Measurements from ENCODE around the gene MB. TPM values are rescaled to one million over a fixed set of nuclear protein-coding genes. Genes with fewer than 3 reads are reported as not detected.

MB gene
- polyA plus RNA-seq, 1 donor (not counting 4 experiments of a cell fraction or from before 2014, with no cell fraction given): not detected

DNA sequence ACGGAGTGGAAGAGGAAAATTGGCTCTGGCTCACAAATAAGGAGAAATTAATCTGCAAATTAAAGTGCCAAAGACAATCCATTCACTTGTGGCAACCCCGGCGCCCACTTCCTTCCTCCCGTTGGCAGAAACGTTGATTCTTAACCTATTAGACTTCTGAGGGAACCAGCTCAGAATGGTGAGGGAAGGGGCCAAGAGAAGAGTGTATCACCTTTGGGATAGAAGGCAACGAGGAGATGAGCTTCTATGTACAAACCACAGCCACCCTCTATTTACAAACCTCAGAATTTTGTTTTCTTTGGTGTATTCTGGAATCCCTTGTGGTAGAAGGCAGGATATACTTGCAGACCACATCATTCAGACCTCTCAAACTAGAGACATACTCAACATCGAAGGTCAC lies 1.1 kb downstream of the MB start:
- H3K4me2 ChIP-seq (ENCODE audit: control insufficient read depth, extremely low read depth, insufficient read depth, low read depth, low read length): no peak overlapping the region
- no peak overlapping the region for H3K4me3 ChIP-seq (ENCODE audit: control insufficient read depth in 2 of 3, extremely low read depth in 1 of 3, insufficient read depth in 2 of 3, low read depth in 1 of 3, low read length in 3 of 3)
- H2AFZ ChIP-seq (ENCODE audit: control insufficient read depth, low read length): no peak overlapping the region
- TF ChIP-seq EZH2 (IDR thresholded peaks at IDR 0.05; ENCODE audit: low read length): no peak
- TF ChIP-seq, protein P1, sequence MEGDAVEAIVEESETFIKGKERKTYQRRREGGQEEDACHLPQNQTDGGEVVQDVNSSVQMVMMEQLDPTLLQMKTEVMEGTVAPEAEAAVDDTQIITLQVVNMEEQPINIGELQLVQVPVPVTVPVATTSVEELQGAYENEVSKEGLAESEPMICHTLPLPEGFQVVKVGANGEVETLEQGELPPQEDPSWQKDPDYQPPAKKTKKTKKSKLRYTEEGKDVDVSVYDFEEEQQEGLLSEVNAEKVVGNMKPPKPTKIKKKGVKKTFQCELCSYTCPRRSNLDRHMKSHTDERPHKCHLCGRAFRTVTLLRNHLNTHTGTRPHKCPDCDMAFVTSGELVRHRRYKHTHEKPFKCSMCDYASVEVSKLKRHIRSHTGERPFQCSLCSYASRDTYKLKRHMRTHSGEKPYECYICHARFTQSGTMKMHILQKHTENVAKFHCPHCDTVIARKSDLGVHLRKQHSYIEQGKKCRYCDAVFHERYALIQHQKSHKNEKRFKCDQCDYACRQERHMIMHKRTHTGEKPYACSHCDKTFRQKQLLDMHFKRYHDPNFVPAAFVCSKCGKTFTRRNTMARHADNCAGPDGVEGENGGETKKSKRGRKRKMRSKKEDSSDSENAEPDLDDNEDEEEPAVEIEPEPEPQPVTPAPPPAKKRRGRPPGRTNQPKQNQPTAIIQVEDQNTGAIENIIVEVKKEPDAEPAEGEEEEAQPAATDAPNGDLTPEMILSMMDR (optimal IDR thresholded peaks at IDR 0.05 in 1 of 3, IDR thresholded peaks at IDR 0.05 in 1 of 3, conservative IDR thresholded peaks at IDR 0.05 in 1 of 3; ENCODE audit: extremely low read depth in 1 of 3, insufficient read depth in 2 of 3, low read length in 3 of 3): no peak
- dilution Hi-C loops (cut with MboI; ENCODE audit: extremely low pct_ligation_motif_present, low sequenced_read_pairs): no loop called here
- no peaks in the 10 kb centered on the region for H3K9me1 ChIP-seq (ENCODE audit: control insufficient read depth, extremely low read depth, insufficient read depth, low read length)
- peaks cover 6% of the 10 kb centered on the region for H3K4me1 ChIP-seq (ENCODE audit: control insufficient read depth, extremely low read depth, insufficient read depth, low read length)
- FAIRE-seq (no peak), DNase-seq (ENCODE audit: low read depth, low spot score) (no peak)
- no peaks in the 10 kb centered on the region for H3K79me2 ChIP-seq (ENCODE audit: control insufficient read depth, insufficient read depth, low read length)
- no peaks in the 10 kb centered on the region for H3K9me3 ChIP-seq (ENCODE audit: control insufficient read depth, low read depth, low read length)
- no peak overlapping the region for H3K9ac ChIP-seq (ENCODE audit: control insufficient read depth, extremely low read depth, insufficient read depth, low read length)
- H3K27ac ChIP-seq (ENCODE audit: control insufficient read depth, insufficient read depth, low read length): no peak overlapping the region
- no peaks in the 10 kb centered on the region for H4K20me1 ChIP-seq (ENCODE audit: control insufficient read depth, extremely low read depth, insufficient read depth, low read length)
- H3K27me3 ChIP-seq (ENCODE audit: control insufficient read depth, extremely low read depth, insufficient read depth, low read length): peaks cover 8% of the 10 kb centered on the region
- H3K36me3 ChIP-seq (ENCODE audit: control insufficient read depth in 2 of 2, extremely low read depth in 1 of 2, insufficient read depth in 2 of 2, low read length in 2 of 2): no peaks in the 10 kb centered on the region

DNA sequence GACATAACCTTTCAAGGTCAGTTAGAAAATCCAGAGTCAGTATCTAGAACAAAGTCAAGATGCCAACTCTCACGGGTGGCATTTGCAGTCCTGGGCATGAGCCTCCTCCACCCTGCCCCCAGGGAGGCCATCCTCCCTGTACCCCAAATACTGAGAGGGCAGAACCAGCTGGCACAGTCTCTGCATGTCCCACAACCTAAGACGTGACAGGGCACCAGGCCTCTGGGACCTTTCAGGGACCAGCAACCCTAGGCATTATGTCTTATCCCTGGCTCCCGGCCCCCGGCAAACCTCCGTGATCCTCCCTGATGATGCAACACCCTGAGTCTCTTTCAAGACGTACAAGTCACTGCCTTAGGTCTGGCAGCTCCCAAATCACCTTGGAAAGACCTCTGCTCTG lies 2.0 kb downstream of the MB start:
- Histone ChIP-seq H3K4me3 (ENCODE audit: control insufficient read depth in 2 of 3, extremely low read depth in 1 of 3, insufficient read depth in 2 of 3, low read depth in 1 of 3, low read length in 3 of 3) (no peak overlapping the region), H3K27me3 (ENCODE audit: control insufficient read depth, extremely low read depth, insufficient read depth, low read length) (peaks cover 12% of the 10 kb centered on the region), H3K27ac (ENCODE audit: control insufficient read depth, insufficient read depth, low read length) (no peak overlapping the region), H3K4me2 (ENCODE audit: control insufficient read depth, extremely low read depth, insufficient read depth, low read depth, low read length) (no peak overlapping the region), H2AFZ (ENCODE audit: control insufficient read depth, low read length) (no peak overlapping the region), H3K79me2 (ENCODE audit: control insufficient read depth, insufficient read depth, low read length) (no peaks in the 10 kb centered on the region), H3K9me3 (ENCODE audit: control insufficient read depth, low read depth, low read length) (no peaks in the 10 kb centered on the region), H3K4me1 (ENCODE audit: control insufficient read depth, extremely low read depth, insufficient read depth, low read length) (peaks cover 6% of the 10 kb centered on the region), H4K20me1 (ENCODE audit: control insufficient read depth, extremely low read depth, insufficient read depth, low read length) (no peaks in the 10 kb centered on the region), H3K36me3 (ENCODE audit: control insufficient read depth in 2 of 2, extremely low read depth in 1 of 2, insufficient read depth in 2 of 2, low read length in 2 of 2) (no peaks in the 10 kb centered on the region), H3K9me1 (ENCODE audit: control insufficient read depth, extremely low read depth, insufficient read depth, low read length) (no peaks in the 10 kb centered on the region), H3K9ac (ENCODE audit: control insufficient read depth, extremely low read depth, insufficient read depth, low read length) (no peak overlapping the region)
- dilution Hi-C loops (cut with MboI; ENCODE audit: extremely low pct_ligation_motif_present, low sequenced_read_pairs): no loop called here
- TF ChIP-seq, protein P1 (optimal IDR thresholded peaks at IDR 0.05 in 1 of 3, IDR thresholded peaks at IDR 0.05 in 1 of 3, conservative IDR thresholded peaks at IDR 0.05 in 1 of 3; ENCODE audit: extremely low read depth in 1 of 3, insufficient read depth in 2 of 3, low read length in 3 of 3): no peak
- no peak for TF ChIP-seq EZH2 (IDR thresholded peaks at IDR 0.05; ENCODE audit: low read length)
- FAIRE-seq: peak; percentile 39
- DNase-seq (ENCODE audit: low read depth, low spot score): no peak

All from keratinocyte (primary cell).